ENCODE measurements around the gene C1QTNF8. TPM values are rescaled to one million over a fixed set of nuclear protein-coding genes. Genes with fewer than 3 reads are reported as not detected.

C1QTNF8 gene
- total RNA-seq, 4 donors from 2014 or later, result not detected

GRCh38 chr16:1043881-1044451 lies 52.1 kb downstream of the C1QTNF8 start:
- H3K27ac ChIP-seq, result no peak overlapping the region
- no peak for TF ChIP-seq CTCF (IDR thresholded peaks at IDR 0.05)
- intact Hi-C loops (cut with DNase I; ENCODE audit: low total_unique reads), result no loop called here
- peaks cover 0 to 7% of the 10 kb centered on the region in 2 donors for H3K4me1 ChIP-seq
- no peak for DNase-seq
- H3K4me3 ChIP-seq, result no peak overlapping the region
- H3K36me3 ChIP-seq, result no peaks in the 10 kb centered on the region
- H3K27me3 ChIP-seq, result peaks cover 9 to 31% of the 10 kb centered on the region in 2 donors
- H3K9me3 ChIP-seq, result no peaks in the 10 kb centered on the region

- TF ChIP-seq CTCF (IDR thresholded peaks at IDR 0.05), result no peak
- no peak for TF ChIP-seq POLR2A (IDR thresholded peaks at IDR 0.05)
- Histone ChIP-seq H3K27me3 (peaks cover 9 to 28% of the 10 kb centered on the region in 2 donors), H3K36me3 (no peaks in the 10 kb centered on the region), H3K27ac (no peak overlapping the region), H3K4me1 (peaks cover 0 to 7% of the 10 kb centered on the region in 2 donors), H3K4me3 (no peak overlapping the region), H3K9me3 (no peaks in the 10 kb centered on the region)
- no peak for DNase-seq
- intact Hi-C loops (cut with DNase I; ENCODE audit: low total_unique reads), result no loop called here
These were observed 53.2 kb downstream of the C1QTNF8 start for GRCh38 chr16:1042866-1043265.

GRCh38 chr16:1042049-1042744 lies 53.8 kb downstream of the C1QTNF8 start:
- DNase-seq, result no peak
- intact Hi-C loops (cut with DNase I; ENCODE audit: low total_unique reads), result no loop called here
- H3K27ac ChIP-seq, result no peak overlapping the region
- no peak for TF ChIP-seq CTCF (IDR thresholded peaks at IDR 0.05)
- no peak for TF ChIP-seq POLR2A (IDR thresholded peaks at IDR 0.05)
- H3K4me1 ChIP-seq, result peaks cover 0 to 7% of the 10 kb centered on the region in 2 donors
- H3K9me3 ChIP-seq, result no peaks in the 10 kb centered on the region
- no peaks in the 10 kb centered on the region for H3K36me3 ChIP-seq
- H3K4me3 ChIP-seq, result no peak overlapping the region
- peaks cover 9 to 25% of the 10 kb centered on the region in 2 donors for H3K27me3 ChIP-seq

GRCh38 chr16:1040346-1040745 lies 55.7 kb downstream of the C1QTNF8 start:
- H3K4me1 ChIP-seq, result peaks cover 0 to 7% of the 10 kb centered on the region in 2 donors
- H3K4me3 ChIP-seq, result no peak overlapping the region
- TF ChIP-seq POLR2A (IDR thresholded peaks at IDR 0.05) (no peak), CTCF (IDR thresholded peaks at IDR 0.05) (no peak)
- intact Hi-C loops (cut with DNase I; ENCODE audit: low total_unique reads), result no loop called here
- H3K27ac ChIP-seq, result no peak overlapping the region
- no peak for DNase-seq
- H3K36me3 ChIP-seq, result no peaks in the 10 kb centered on the region
- H3K27me3 ChIP-seq, result peaks cover 9 to 22% of the 10 kb centered on the region in 2 donors
- H3K9me3 ChIP-seq, result no peaks in the 10 kb centered on the region

GRCh38 chr16:1039762-1040161 lies 56.3 kb downstream of the C1QTNF8 start:
- no peak overlapping the region for H3K27ac ChIP-seq
- no peak for TF ChIP-seq POLR2A (IDR thresholded peaks at IDR 0.05)
- peaks cover 0 to 7% of the 10 kb centered on the region in 2 donors for H3K4me1 ChIP-seq
- intact Hi-C loops (cut with DNase I; ENCODE audit: low total_unique reads), result no loop called here
- no peak overlapping the region for H3K4me3 ChIP-seq
- no peak for DNase-seq
- H3K36me3 ChIP-seq, result no peaks in the 10 kb centered on the region
- peaks cover 3 to 16% of the 10 kb centered on the region in 2 donors for H3K27me3 ChIP-seq
- H3K9me3 ChIP-seq, result no peaks in the 10 kb centered on the region
